ENCODE data around the gene ICOS. TPM values are rescaled to one million over a fixed set of nuclear protein-coding genes. Genes with fewer than 3 reads are reported as not detected.

The ICOS gene
- total RNA-seq, 1 donor from 2014 or later = not detected

DNA sequence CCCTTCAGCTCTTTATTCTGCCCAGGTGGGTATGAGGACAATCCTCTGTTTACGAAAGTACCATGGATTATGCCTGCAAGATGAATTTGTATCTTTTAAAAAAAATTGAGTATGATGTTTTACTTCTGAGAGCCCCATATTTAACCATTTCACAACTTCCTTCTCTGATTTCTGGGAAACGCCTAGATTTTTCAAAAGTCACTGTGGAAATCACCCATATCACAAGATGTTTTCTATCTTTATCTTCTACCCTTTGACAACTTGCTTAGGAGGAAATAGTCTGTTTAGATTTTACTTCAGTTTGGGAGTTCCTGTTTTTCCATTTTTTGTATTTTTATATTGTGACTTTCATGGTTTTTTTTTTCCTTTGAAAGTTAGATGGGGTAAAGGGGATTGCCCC is 53.0 kb downstream of the ICOS start:
- Mint-ChIP-seq H3K4me1 (ENCODE audit: low read depth) (peaks cover 4% of the 10 kb centered on the region), H3K4me3 (ENCODE audit: low read depth) (no peak overlapping the region), H3K27me3 (no peaks in the 10 kb centered on the region), H3K27ac (no peak overlapping the region), H3K9me3 (ENCODE audit: low read depth) (no peaks in the 10 kb centered on the region), H3K36me3 (ENCODE audit: insufficient read depth) (no peaks in the 10 kb centered on the region)
- DNase-seq (ENCODE audit: low spot score, unreplicated experiment) = no peak
- TF ChIP-seq, protein P1, sequence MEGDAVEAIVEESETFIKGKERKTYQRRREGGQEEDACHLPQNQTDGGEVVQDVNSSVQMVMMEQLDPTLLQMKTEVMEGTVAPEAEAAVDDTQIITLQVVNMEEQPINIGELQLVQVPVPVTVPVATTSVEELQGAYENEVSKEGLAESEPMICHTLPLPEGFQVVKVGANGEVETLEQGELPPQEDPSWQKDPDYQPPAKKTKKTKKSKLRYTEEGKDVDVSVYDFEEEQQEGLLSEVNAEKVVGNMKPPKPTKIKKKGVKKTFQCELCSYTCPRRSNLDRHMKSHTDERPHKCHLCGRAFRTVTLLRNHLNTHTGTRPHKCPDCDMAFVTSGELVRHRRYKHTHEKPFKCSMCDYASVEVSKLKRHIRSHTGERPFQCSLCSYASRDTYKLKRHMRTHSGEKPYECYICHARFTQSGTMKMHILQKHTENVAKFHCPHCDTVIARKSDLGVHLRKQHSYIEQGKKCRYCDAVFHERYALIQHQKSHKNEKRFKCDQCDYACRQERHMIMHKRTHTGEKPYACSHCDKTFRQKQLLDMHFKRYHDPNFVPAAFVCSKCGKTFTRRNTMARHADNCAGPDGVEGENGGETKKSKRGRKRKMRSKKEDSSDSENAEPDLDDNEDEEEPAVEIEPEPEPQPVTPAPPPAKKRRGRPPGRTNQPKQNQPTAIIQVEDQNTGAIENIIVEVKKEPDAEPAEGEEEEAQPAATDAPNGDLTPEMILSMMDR (IDR thresholded peaks at IDR 0.05; ENCODE audit: unreplicated experiment) = no peak

DNA sequence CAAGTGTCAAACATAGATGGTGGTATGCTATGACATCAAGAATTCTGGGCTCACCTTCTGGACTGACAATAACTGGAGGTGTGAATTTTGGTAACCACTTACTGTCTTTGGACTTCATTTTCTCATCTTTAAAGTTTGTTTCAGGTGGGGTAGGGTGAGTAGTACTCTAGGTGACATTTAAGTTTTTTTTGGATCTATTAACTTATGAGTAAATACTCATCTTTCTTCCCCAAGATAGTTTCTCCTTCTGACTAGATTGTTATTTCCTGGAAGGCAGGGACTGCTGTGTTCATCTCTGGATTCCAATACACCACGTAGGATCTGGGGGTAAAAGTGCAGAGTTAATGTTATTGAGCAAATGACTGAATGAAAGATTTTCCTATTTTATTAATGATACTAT is 55.9 kb downstream of the ICOS start:
- no peaks in the 10 kb centered on the region for H3K27me3 Mint-ChIP-seq
- H3K9me3 Mint-ChIP-seq (ENCODE audit: low read depth) = no peaks in the 10 kb centered on the region
- H3K4me1 Mint-ChIP-seq (ENCODE audit: low read depth) = peaks cover 3% of the 10 kb centered on the region
- DNase-seq (ENCODE audit: low spot score, unreplicated experiment) = no peak
- TF ChIP-seq, protein P1 (IDR thresholded peaks at IDR 0.05; ENCODE audit: unreplicated experiment) = no peak
- no peaks in the 10 kb centered on the region for H3K36me3 Mint-ChIP-seq (ENCODE audit: insufficient read depth)
- H3K27ac Mint-ChIP-seq = no peak overlapping the region
- H3K4me3 Mint-ChIP-seq (ENCODE audit: low read depth) = no peak overlapping the region

GRCh38 chr2:203993011-203993410 is 56.4 kb downstream of the ICOS start:
- no peak for DNase-seq (ENCODE audit: low spot score, unreplicated experiment)
- H3K9me3 Mint-ChIP-seq (ENCODE audit: low read depth) = no peaks in the 10 kb centered on the region
- peaks cover 3% of the 10 kb centered on the region for H3K4me1 Mint-ChIP-seq (ENCODE audit: low read depth)
- H3K27me3 Mint-ChIP-seq = peaks cover 4% of the 10 kb centered on the region
- TF ChIP-seq, protein P1 (IDR thresholded peaks at IDR 0.05; ENCODE audit: unreplicated experiment) = no peak
- H3K27ac Mint-ChIP-seq = no peak overlapping the region
- no peaks in the 10 kb centered on the region for H3K36me3 Mint-ChIP-seq (ENCODE audit: insufficient read depth)
- H3K4me3 Mint-ChIP-seq (ENCODE audit: low read depth) = no peak overlapping the region

DNA sequence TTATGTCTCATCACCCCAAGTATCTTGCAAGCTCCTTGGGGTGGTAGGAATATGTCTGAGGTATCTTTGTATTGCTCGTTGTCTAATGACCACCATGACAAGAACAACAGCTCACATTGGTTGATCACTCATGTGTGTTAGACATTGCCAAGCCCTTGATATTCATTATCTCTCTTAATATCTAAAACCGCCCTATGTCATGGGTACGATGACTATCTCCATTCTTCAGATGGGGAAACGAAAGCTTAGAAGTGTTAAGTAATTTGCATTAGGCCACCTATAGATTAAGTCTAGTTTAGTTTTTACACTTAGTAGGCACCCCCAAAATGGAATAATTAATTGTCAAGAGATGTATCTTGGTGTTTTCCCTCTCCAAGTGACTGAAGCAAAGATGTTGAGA is 57.0 kb downstream of the ICOS start:
- Mint-ChIP-seq H3K27me3 (peaks cover 4% of the 10 kb centered on the region), H3K9me3 (ENCODE audit: low read depth) (no peaks in the 10 kb centered on the region), H3K4me3 (ENCODE audit: low read depth) (no peak overlapping the region), H3K36me3 (ENCODE audit: insufficient read depth) (no peaks in the 10 kb centered on the region), H3K4me1 (ENCODE audit: low read depth) (peaks cover 6% of the 10 kb centered on the region), H3K27ac (no peak overlapping the region)
- DNase-seq (ENCODE audit: low spot score, unreplicated experiment) = no peak
- TF ChIP-seq, protein P1 (IDR thresholded peaks at IDR 0.05; ENCODE audit: unreplicated experiment) = no peak

DNA sequence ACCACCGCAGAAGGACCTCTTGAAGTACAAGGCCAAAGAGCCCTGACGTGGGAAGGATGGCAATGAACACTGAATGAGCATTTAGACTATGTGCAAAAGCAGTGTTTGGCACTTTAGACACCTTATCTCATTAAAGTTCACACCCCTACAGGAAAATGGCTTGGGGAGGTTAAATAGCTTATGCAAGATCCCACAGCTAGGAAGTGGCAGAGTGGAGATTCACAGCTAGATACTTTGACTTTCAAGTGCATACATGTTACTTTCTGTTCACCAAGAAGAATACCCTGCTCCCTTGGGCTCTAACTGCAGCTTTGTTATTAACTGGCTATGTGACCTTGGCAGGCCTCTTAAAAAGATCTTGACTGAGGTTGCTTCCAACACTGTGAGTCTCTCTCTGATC is 58.2 kb downstream of the ICOS start:
- no peaks in the 10 kb centered on the region for H3K36me3 Mint-ChIP-seq (ENCODE audit: insufficient read depth)
- H3K27me3 Mint-ChIP-seq = peaks cover 8% of the 10 kb centered on the region
- no peak overlapping the region for H3K27ac Mint-ChIP-seq
- H3K9me3 Mint-ChIP-seq (ENCODE audit: low read depth) = no peaks in the 10 kb centered on the region
- H3K4me3 Mint-ChIP-seq (ENCODE audit: low read depth) = no peak overlapping the region
- no peak for DNase-seq (ENCODE audit: low spot score, unreplicated experiment)
- TF ChIP-seq, protein P1 (IDR thresholded peaks at IDR 0.05; ENCODE audit: unreplicated experiment) = no peak
- peaks cover 9% of the 10 kb centered on the region for H3K4me1 Mint-ChIP-seq (ENCODE audit: low read depth)

Data from progenitor cell of endocrine pancreas (in vitro differentiated cells).